Endometrial microvascular endothelial cells (primary cell): Measurements from ENCODE around the gene NEU3. TPM values are rescaled to one million over a fixed set of nuclear protein-coding genes. Genes with fewer than 3 reads are reported as not detected.
"Not testable (repeated sequence)": the region's sequence is repeated elsewhere in the genome, so short reads cannot be mapped to it uniquely, and the experiment has no call there.

Source experiments
- in situ Hi-C: cut with HindIII; loops from 2 replicates; pipeline ENCODE4 v1.10.0; 2017; ENCODE audit warnings: low sequenced_read_pairs, low pct_unique_long_range_greater_than_20kb; ENCODE audit errors: inconsistent ontology term
- total RNA-seq: library from RNA; depleted of rRNA; stranded (reverse); fragments of >200 nt; gene quantifications from one replicate; pipeline ENCODE4 v1.2.3, GENCODE V29; 2015; ENCODE audit errors: inconsistent ontology term

The NEU3 gene
- total RNA-seq, 1 donor from 2014 or later: 7.5 TPM

DNA sequence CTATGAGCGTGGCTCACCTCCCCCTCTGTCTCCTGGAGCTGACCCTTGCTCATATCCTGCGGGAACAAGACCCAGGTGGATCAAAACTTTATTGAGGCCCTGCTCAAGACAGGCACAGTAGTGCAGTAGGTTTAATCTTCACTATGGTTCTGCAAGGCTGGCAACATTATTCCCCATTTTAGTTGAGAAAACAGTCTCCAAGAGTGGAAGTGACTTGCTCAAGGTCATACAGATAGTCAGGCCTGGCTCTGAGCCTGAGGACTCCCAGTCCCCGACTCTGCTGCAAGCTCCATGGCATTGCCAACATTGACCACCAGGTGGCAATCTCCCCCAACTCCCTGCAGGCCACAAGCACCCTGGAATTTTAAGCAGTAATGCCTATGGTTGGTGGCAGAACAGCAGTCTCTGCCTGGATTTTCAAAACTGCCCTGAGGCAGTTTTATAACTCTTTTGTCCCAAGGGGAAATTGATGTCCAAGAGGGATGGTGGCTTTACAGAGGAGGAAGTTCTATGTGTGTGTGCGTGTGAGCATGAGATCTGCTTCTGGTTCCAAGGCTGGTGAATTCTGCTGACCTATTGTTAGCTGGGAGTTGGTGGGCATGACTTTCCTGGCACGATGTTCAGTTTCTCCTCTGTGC is 34.1 kb downstream of the NEU3 start:
- in situ Hi-C loops: loop anchor here (25.0 kb wide), 1 partner anchor 214 kb away; the partner anchor contains the start of gene TPBGL

DNA sequence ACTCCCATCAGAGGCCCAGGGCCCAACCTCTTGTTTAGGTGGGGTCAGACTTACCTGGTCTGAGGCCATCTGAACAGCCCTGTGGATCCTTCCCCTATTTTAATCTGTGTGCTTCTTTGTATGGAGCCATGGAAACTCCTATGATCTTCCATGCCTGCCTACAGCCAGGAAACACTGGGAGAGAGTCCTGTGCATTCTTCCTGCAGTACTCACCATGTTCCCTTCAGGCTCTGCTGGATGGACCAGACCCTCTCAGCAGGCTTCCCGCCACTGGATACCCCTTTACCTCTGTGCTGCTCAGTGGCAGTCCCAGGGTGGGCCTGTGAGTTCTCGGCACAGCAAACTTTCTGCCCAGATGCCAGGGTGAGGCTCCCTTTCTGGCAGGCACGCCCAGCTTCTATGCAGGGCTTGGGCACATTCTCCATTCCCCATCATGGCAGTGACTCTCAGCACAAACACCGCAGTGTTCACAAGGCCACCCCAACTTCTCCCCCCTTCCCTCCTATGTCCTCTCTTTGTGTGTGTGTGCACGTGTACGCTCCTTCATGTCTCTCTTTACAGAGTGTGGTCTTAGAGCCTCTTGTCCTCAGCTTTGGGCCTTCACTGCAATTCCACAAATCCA is 34.8 kb downstream of the NEU3 start:
- in situ Hi-C loops: loop anchor here (25.0 kb wide), 1 partner anchor 214 kb away; the partner anchor contains the start of gene TPBGL

DNA sequence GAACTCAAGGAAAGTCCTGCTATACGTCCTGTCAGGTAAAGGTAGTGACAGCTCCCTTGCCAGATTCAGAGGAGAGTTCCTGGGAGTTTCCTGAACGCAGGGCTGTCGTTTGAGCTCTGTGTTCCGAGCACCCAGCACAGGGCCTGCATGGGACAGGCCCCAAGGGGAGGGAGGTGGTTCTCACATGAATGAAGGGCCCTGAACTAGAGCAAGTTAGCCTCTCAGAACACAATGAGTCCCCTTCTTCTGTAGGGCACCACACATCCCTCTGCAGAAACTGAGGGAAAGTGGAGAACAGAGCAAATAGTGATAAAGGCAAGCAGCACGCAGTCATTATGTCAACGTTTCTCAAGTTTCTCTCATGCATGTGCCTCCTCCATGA is 35.3 kb downstream of the NEU3 start:
- in situ Hi-C loops: loop anchor here (25.0 kb wide), 1 partner anchor 213 kb away; the partner anchor contains the start of gene TPBGL

DNA sequence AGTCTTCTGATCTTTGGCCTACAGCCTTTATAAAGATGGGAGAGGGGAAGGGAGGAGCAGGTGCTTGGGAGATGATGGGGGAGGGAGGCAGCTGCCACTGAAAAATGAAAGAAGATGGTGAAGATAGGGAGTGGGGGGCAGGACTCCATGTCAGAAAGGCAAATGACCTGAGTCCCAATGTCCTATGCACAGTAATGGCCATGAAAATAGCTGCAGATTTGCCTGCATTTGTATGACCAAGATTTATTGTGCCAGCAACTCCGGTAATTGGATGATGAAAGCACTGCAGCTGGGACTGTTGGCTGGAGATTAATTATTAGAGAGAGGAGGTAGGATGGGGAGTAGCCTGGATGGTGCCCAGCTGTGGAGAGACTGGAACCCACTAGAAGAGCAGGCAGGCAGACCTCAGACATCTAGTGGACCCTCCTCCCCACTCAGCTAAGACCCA is 36.1 kb downstream of the NEU3 start:
- in situ Hi-C loops: loop anchor here (25.0 kb wide), 1 partner anchor 213 kb away; the partner anchor contains the start of gene TPBGL

DNA sequence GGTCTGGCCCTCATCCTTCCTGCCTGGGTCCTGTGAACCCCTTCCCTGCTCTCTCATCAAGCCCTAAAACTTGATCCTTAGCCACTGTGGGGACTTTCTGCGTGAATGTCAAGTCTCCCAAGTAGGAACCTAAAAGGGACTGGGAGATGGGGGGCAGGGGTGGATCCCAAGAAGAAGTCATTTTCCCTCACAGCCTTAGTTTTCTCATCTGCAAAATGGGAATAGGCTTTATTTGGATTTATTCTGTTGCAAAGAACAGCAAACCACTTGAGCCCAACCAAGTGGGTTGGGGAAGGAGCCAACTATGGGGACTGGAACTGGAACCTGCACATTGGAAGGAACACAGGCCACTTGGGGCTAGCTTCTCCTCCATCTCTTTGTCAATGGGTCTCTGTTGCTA is 36.8 kb downstream of the NEU3 start:
- in situ Hi-C loops: no loop called here

DNA sequence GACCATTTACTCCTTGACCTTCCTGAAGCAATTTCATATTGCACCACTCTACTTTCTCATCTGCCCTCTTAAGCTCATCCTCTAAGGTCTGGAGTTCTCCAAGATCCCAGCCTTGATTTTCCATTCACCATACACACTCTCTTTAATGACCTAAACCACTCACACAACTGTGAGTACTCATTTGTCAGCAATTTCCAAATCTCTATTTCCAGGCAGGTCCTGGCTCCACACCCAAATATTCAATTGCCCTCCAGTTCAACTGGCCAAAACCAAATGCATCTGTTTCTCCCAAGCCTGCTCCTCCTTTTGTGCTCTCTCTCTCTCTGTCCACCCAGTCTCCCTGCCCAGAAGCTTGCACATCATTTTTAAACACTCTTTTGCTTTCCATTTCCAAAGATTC is 39.6 kb downstream of the NEU3 start:
- in situ Hi-C loops: no loop called here

DNA sequence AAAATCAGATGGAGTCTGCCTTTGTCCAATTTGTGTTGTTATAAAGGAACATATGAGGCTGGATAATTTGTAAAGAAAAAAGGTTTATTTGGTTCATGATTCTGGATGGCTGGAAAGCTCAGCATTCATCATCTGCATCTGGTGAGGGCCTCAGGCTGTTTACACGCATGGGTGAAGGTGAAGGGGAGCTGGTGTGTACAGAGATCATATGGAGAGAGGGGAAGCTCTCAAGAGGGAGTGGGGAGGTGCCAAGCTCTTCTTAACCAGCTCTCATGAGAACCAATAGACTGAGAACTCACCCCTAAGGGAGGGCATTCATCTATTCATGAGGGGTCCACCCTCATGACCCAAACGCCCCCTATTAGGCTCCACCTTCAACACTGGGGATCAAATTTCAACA is 40.0 kb downstream of the NEU3 start:
- in situ Hi-C loops: no loop called here

DNA sequence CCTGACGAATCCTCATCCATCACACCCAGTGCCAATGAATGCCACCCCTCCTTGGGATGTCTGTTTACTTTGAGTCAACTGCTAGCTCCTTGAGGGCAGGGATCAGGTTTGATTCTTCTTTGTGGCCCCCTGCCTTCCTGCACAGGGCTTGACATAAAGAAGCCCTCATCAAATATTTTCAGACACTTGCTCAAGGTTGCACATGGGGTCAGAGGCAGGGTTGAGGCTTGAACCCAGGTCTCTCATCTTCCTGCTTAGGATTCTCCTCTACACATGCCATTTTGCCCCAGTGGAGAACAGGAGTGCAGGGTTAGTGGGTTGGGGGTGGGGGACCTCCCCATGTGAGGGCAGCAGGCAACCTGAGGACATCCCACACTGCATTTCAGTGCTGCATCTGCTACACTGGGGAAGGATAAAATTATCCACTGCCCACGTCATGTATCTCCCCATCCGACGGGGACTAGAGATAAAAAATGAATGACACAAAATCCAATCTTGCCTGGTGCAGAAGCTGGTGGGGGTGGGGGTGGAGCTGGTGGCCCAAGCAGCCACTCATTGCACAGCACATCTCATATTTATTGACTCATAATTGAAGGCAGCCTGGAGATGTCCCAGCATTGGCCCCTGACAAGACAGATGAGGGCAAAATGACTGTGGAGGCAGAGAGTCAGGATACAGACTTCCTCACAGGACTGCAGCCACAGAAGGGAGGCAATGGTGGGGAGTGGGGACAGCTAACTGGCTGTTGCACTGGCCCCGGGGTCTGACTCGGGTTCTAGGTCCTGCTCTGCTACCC is 41.3 kb downstream of the NEU3 start:
- in situ Hi-C loops: no loop called here

DNA sequence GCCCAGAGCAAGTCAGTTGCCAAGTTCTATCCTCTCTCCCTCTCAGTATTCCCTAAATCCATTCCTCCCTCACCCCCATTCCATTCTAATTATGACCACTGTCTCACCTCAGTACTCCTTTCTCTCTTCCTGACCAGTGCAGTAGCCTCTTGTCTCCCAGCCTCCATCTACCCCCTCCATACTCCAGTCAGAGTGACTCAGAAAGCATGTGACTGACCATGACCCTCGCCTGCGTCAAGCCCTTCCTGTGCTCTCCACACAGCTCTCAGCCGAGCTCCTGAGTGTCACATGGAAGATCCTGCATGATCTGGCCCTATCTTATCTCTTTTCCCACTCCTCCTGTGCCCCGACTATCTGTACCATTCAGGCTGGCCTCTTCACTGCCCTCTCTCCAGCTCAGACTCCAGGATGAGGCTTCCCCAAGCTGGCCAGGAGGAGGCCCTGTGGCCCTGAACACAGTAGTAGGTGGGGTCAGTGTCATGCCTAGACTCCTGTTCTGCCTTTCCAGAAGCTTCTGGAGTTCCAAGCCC is 42.6 kb downstream of the NEU3 start:
- in situ Hi-C loops: no loop called here

DNA sequence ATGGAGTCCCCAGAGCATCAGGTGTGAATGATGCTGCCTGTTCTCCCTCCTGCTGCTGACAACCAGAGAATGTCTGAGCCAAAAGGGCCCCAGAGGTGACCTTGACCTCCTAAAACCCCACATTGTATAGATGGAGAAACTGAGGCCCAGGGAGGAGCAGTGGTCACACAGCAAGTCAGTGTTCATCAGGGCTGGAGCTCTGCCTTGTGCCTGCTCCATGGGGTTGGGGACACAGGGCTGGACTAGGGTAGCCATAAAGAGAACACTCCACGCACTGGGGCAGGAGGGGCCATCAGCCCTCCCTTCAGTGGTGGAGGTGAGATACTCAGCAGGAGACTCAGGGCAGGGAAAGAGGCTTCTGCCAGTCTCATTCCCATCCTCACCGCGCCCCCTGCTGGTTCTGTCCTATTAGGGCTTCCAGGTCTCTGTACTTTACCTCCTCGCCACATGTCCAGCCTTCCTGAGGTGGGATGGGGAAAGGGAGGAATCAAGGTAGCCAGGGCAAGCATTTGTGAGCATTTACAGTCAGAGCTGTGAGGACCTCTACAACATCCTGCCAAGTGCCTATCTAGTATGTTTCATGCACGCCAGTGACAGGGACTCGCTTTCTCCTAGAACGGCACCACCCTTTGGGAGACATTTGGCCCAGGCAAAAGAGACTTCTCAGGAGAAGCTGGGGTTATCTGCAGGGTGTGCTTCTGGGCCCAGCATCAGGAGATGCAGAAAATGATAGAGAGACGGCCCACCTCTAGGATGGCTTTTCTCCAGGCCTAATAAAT is 43.2 kb downstream of the NEU3 start:
- in situ Hi-C loops: no loop called here

DNA sequence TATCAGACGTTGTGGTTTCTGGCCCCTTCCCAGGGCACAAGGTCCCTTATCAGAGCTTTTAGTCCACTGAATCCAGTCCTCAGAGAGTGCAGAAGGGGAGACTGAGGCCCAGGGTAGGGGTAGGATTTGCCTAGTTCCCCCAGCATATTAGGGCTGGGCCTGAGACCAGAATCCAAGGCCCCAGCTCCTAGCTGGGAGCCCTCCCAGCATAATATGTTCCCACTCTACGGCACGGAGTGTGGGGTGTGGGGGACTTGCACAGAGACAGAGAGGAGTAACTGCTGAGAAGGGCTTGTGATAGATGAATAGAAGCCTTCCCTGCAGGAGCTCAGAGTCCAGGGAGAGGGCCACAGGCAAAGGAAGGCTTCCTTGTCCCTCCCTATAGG is 43.8 kb downstream of the NEU3 start:
- in situ Hi-C loops: no loop called here

DNA sequence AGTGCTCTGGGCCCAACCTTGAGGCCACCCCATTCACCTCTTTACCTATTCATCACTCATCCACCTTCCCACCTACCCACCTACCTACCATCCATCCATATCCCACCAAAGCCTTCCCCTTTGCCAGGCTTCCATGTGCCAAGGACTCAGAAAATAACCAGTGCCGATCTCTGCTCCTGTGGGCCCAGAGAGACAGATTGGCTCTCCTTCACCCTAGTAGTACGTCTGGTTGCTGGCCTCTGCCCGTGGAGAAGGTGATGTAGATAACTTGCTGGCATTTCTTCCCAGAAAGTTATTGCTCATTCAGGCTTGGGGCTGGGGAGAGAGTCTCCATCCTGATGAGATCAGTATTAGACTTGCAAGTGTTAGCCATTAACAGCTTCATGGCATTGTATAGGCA is 45.2 kb downstream of the NEU3 start:
- in situ Hi-C loops: no loop called here

DNA sequence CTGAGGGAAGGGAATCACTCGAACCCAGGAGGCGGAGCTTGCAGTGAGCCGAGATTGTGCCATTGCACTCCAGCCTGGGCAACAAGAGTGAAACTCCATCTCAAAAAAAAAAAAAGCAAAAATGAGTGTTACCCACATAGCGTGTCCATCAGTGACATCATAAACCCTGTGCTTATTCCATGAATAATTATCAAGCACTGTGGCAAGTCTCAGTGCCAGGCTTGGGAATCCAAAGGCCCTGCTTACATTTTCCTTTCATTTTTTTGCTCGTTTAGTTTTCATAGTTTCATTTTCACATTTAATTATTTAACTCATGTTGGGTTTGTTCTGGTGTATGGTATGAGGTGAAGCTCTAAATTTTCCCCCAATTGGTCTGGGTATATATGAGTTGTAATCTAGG is 46.5 kb downstream of the NEU3 start:
- in situ Hi-C loops: no loop called here

DNA sequence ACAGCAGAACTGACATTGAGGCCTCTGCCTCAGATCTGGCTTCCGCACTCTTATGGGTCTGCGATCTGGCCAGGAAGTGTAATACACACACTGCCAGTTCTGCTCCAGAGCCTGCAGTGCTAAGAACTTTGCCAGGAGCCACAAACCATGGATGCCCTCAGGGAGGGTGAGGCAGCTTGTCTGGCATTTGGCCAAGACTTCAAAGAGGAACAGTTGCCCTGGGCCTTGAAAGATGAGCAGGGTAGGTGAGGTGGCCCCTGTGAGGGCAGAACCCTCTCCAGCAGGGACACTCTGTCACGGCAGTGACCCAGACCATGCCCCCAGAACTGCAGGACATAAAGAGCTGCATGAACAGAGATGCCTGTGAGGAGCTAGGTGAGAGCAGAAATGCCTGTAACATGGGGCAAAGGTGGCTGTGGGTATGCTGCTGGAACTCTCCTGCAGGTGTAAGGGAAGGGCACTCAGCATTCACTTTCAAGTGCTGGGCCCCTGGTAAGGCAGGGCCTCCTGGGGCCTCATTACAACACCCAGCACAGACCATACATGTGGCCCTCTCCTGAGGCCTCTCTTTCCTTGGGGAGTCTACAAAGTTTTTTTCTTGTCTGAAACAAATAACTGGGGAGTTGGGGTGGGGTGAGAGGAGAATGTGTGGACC is 47.3 kb downstream of the NEU3 start:
- in situ Hi-C loops: no loop called here

DNA sequence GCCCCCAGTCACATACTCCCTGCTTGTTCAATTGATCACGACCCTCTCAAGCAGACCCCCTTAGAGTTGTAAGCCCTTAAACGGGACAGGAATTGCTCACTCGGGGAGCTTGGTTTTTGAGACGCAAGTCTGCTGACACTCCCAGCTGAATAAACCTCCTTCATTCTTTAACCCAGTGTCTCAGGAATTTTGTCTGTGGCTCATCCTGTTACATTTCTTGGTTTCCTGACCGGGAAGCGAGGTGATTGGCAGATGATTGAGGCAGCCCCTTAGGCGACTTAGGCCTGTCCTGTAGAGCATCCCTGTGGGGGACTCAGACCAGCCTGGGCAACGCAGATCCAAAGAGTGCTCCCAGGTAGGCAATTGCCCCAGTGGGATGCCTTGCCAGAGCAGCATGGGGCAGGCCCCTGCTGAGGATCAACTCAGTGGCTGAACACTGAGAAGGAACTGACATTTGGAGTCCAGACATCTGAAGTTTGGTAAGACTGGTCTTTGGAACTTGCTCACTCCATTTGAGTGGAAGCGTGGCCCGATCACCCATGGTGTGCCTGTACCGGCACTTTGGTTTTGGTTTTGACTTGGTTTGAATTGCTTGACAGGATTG is 51.5 kb downstream of the NEU3 start:
- in situ Hi-C loops: no loop called here

DNA sequence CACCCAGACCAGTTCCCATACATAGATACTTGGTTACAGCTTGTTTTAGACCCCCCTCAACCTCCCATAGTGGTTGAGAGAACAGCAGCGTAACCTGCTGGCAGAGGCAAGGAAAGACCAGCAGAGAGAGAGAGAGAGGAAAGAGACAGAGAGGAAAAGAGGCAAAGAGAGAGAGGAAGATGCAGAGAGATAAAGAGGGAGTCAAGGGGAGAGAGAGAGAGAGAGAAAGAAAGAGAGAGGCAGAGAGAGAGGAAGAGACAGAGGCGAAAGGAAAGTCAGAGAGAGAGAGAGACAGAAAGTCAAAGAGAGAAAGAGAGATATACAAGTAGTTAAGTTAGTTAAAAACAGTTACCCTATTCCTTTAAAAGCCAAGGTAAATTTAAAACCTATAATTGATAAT is 52.5 kb downstream of the NEU3 start:
- in situ Hi-C loops: no loop called here

DNA sequence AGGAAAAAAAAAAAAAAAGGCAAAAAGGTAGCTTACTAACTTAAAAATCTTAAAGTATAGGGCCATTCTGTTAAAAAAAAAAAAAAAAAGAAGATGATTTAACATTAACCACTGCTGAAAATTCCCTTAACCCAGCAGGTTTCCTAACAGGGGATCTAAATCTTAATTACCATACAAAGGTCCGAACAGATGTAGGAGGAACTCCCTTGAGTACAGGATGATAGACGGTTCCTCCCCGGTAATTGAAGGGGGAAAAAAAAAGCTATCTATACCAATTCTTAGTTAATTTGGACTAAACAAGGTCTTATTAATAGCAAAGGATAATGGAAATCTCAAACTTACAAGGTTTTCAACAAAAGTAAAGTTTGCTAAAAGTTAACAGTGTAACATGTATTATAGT is 53.1 kb downstream of the NEU3 start:
- in situ Hi-C loops: not testable (repeated sequence)
